CD4-positive, alpha-beta T cell treated with Interleukin-4 for 4 hours (primary cell): Measurements from ENCODE around the gene C1QTNF12.
"Not testable (repeated sequence)": the region's sequence is repeated elsewhere in the genome, so short reads cannot be mapped to it uniquely, and the experiment has no call there.

Experiments used
- DNase-seq: peaks from one replicate; pipeline ENCODE4 v3.0.0-alpha.2; 2020

C1QTNF12 gene

DNA sequence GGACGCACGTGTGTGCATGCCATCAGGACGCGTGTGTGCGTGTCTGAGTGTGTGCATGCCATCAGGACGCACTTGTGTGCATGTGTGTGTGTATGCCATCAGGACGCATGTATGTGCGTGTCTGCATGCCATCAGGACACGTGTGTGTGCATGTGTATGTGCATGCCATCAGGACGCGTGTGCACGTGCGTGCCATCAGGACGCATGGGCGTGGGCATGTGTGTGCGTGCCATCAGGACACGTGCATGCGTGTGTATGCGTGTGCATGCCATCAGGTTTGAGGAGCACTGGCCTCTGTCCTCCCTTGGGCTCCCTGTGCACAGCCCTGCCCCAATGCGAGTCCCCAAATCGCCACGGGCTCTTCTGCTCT lies 12.6 kb upstream of the C1QTNF12 start:
- no peak for DNase-seq

- DNase-seq, result no peak
These were observed 10.7 kb upstream of the C1QTNF12 start for GRCh38 chr1:1256956-1257871.

GRCh38 chr1:1255611-1256010 lies 9.1 kb upstream of the C1QTNF12 start:
- no peak for DNase-seq

GRCh38 chr1:1255078-1255477 lies 8.6 kb upstream of the C1QTNF12 start:
- no peak for DNase-seq

DNA sequence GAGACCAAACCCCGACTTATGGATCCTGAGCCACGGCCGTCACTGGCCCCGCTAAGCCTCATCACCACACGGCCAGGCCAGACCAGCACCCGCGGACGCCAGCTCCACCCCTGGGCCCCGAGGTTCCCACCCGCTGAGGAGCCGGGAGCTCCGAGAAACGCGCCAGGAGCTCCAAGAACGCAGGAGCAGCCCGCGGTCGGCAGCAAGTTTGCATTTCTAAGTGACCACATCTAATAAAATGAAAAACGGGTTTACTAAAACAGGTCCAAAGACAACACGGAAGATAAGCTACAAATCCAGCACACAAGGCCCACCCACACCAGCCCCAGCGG lies 8.1 kb upstream of the C1QTNF12 start:
- no peak for DNase-seq

DNA sequence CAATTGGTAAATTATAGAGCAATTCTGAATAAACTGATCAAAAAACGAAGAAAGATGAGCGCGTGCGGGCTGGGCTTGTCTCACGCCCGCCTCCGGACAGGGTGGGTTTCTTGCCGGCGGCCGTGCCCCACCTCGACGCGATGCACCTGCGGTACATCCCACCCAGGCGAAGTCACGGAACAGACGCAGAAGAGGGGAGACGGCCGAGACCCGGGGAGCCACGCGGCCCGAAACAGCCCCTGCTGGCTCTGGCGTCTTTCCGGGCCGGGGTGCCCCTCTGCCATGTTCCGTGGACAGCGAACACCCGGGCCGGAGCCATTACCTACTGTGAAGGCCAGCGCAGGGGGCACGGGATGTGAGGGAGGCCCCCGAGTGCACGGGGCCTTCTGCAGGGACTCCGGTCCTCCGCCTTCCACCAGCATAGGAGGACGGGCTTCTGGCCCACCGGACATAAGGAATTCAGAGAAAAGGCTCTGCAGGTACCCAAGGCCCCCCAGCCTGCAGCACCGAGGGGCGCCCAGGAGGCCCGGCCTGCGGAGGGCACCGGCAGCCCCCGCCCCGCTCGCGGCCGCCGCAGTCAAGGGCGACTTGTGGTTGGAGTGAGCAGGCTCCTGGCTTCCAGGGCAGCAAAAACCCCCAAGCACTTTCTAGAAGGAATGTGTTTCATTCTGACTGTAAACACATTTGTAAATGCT lies 7.6 kb upstream of the C1QTNF12 start:
- DNase-seq, result no peak

- no peak for DNase-seq
These were observed 6.8 kb upstream of the C1QTNF12 start for GRCh38 chr1:1253314-1253713.

DNA sequence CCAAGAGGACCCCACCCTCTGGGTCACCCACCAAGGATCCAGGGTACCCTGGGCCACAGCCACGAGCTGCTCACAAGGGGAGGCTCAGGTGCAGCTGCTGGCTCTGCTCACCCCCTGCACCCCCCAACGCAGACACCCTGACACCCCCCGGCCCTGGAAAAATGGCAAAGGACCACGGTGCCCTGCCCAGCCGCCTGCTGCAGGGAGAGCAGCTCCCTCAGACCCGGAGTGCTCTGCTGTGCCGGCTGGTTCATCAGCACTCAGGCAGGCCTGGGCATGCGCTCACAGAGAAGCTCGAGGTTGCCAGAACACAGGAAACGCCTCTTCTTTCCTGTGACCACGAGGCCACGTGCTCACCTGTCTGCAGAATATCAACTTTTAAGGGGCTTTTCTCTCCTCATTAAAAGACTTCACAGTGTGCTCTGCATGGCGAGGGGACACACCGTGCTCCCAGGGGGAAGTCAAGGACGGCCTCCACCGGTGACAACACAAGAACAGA lies 4.3 kb upstream of the C1QTNF12 start:
- DNase-seq, result peak; percentile 61

- DNase-seq, result not testable (repeated sequence)
These were observed 1.7 kb upstream of the C1QTNF12 start for GRCh38 chr1:1248009-1248913.

DNA sequence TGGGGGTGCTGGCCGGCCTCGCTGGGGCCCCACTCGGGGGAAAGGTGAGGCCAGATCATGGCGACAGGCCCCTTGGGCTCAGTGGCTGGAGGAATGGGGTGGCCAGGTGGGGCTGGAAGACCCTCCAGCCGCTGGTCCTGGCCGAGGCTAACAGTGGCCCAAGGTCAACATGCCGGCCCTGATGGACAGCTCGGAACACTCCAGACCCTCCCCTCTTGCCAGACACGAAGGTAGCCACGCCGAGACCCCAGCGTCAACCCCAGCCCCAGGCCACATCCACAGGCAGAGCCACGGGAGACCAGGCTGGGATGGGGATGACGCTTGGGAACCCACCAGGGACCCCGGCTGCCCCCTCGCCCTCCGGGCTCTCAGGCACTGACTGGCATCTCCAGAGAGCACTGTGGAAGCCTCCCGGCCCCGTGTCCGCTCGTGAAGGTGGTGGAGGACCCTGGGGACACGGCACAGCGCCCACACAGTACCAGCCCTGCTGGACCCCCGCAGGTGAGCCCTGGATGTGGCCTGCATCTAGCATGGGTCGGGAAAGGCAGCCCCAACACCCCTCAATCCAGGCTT lies 905 bp upstream of the C1QTNF12 start:
- no peak for DNase-seq

DNA sequence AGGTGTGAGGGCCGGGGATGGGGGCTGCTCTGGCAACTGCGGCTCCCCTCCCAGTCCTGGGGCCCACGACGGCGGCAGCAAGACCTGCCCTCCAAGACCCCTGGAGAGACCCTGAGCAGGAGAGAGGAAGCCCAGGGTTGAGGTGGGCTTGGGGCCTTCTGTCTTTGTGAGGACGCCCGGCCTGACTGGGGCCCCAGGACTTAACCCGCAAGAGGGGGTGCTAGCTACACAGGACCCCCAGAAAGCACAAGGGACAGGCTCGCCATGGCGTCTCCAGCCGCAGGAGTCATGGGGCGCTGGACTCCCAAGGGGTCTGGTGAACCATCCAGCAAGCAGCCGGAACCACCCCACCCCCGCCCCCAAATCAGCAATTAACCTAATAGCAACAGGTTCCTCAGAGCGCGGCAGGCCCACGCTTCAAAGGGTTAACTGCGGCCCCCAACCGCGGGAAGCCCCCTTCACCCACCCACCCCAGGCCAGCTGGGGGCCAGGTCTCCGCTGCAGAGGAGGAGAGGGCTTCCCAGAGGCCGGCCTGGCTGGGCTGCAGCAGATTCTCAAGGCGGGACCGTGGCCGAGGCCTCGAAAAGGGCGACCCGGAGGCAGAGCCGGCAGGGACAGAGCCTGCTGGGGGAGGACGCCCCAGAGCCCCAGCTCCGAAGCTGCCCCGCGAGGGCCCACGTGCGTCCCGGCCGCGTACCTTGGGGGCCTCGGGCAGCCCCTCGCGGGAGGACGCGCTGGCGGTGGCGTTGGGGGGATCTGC lies 525 bp downstream of the C1QTNF12 start:
- DNase-seq, result no peak

DNA sequence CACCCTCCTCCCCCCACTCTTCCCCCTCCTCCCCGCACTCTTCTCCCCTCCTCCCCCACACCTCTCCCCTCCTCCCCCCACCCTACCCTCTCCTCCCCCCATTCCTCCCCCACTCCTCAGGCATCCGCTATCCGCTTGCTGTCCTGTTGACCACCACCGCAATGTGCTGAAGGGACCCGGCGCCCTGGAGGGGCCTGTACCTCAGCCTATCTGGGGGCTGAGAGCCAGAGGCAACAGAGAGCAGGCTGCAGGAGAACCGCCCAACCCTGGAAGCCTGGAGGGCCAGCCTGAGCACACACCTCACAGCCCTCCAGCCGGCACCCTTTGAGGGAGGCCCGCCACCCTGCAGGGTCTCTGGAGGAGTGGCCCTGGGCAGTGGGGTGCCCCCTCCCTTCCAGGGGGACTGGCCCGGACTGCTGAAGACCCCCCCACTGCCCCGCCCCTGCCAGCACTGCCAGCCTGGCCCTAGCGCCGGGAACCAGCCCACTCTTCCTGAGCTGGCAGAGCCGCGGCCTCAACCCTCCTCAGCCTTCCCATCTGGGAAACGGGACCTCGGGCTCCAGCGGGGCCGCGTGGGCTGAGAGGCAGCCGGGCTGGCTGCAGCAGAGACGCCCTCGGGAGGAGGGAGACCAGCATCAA lies 1.2 kb downstream of the C1QTNF12 start:
- DNase-seq, result no peak

DNA sequence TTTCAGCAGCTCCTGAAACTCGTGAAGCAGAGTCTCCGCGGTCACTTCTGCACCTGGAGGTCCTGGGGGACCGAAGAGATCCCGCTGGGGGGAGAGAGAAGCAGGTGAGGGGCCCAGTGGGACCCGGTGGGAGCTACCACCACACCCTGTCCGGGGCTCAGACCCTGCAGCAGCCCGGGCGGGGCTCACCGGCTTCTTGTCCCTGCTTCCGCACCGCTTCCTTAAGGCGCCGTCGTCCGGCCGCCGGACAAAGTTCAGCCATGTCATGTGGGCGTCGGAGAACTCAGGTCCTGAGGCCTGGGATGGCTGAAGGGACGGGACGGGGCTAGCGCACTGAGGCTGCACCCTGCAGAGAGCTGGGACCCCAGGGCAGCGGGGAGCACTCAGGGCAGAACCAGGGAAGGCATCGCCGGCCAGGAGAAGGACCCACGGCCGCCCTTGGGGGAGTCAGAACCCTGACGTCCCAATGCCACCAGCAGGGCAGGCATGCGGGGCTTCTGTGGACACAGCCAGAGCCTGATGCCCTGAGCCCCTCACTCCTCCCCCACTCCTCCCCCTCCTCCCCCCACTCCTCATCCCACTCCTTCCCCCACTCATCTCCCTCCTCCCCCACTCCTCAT lies 2.2 kb downstream of the C1QTNF12 start:
- DNase-seq, result no peak

- no peak for DNase-seq
These were observed 2.7 kb downstream of the C1QTNF12 start for GRCh38 chr1:1243807-1244191.

GRCh38 chr1:1243266-1243660 lies 3.3 kb downstream of the C1QTNF12 start:
- no peak for DNase-seq

DNA sequence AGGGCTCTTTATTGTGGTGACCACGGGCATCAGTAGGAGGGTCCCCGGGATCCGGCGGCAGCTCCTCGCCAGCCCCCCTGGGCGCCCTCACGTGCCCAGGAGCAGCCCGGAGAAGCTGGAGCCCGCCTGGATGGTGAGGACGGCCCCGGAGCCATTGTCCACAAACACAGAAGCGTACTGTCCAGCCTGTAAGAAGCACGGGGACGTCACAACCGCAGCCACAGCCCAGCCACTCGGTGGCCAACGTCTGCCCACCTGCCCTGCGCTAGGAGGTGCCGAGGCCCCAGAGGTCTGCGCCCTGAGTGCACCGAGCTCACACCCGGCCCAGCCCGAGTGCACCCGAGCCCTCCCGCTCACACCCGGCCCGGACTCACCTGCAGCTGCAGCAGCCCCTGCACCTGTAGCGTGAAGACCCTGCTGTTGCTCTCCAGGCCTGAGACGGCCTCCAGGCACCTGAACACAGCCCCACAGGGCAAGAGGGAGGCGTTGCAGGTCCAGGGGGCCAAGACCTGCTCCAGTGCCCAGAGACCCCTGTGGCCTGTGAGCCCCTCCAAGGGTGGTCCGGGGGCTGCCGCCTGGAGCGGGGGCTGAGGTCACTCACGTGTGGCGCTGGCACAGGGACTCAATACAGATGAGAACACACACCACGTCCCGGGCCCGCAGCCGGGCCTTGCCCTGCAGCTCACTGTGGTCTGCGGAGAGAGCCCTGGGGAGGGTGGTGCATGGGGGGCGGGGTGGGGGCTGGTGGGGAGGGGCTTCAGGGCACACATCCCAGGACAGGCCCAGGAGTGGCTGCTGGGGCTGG lies 3.9 kb downstream of the C1QTNF12 start:
- no peak for DNase-seq

- DNase-seq, result no peak
These were observed 4.8 kb downstream of the C1QTNF12 start for GRCh38 chr1:1241588-1242219.

DNA sequence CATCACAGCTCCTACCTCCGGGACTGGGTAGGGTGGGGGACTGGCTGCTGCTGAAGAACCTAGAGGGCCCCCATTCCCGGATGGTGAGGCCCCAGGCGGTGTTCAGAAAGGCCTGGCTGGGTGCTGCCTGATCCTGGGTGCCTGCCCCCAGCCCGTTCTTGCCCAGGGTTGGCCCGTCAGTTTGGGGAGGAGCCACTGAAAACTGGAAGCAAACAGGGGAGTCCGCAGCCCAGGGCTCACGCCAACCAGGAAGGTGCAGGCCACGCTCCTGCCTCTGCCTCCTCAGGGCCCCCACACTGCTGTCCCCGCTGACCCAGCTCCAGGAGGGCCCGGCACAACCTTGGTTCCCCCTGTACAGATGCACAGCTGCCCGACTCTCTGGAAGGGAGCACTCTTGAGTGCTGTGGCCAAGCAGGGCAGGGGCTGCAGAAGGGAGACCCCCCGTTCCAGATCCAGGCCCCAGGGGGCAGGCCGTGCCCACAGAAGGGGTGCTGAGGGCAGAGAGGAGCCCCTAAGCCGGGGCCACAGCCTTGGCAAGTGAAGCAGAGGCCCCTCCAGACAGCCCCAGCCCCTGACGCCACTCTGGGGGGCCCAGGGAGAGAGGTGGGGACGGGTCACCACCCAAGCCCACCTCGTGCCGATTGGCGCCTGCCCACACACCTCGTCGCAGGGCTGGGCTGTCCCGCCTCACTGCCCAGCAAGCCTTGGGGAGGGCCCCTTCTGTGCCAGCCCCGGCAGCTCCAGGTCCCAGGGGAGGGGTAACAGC lies 5.5 kb downstream of the C1QTNF12 start:
- DNase-seq, result no peak

- no peak for DNase-seq
These were observed 6.2 kb downstream of the C1QTNF12 start for GRCh38 chr1:1240348-1240732.
